HG03139 (cell line): ENCODE data around the gene ABHD8.
A peak's percentile ranks its signal among the peaks of the same experiment; 100 is the strongest.

ENCODE experiments used
- ATAC-seq: cut with Tn5 transposase; IDR thresholded peaks from one replicate; pipeline ENCODE4 v1.9.1; 2021; ENCODE audit not compliant: unreplicated experiment

The ABHD8 gene

GRCh38 chr19:17266975-17267788 is 36.0 kb downstream of the ABHD8 start, which contains the start of gene BABAM1:
TSS of gene BABAM1 (plus strand) at chr19:17267443. CDS start at chr19:17268807, 1,364 bp downstream.
- ATAC-seq = peak; percentile 89

GRCh38 chr19:17266589-17266974 is 36.6 kb downstream of the ABHD8 start:
- ATAC-seq = peak; percentile 10

GRCh38 chr19:17266026-17266425 is 37.2 kb downstream of the ABHD8 start:
- ATAC-seq = no peak

GRCh38 chr19:17264641-17264979 is 38.6 kb downstream of the ABHD8 start, which contains the start of gene USHBP1:
TSS of gene USHBP1 (minus strand) at chr19:17264745. CDS start at chr19:17264299, 446 bp downstream.
- ATAC-seq = no peak

GRCh38 chr19:17263712-17264640 is 39.2 kb downstream of the ABHD8 start:
- no peak for ATAC-seq

GRCh38 chr19:17262557-17262956 is 40.7 kb downstream of the ABHD8 start:
- no peak for ATAC-seq

GRCh38 chr19:17260842-17261325 is 42.3 kb downstream of the ABHD8 start:
- peak; percentile 65 for ATAC-seq

- no peak for ATAC-seq
These were observed 43.3 kb downstream of the ABHD8 start for GRCh38 chr19:17259934-17260333.

- no peak for ATAC-seq
These were observed 44.0 kb downstream of the ABHD8 start for GRCh38 chr19:17259118-17259780.

GRCh38 chr19:17256130-17256529 is 47.1 kb downstream of the ABHD8 start:
- no peak for ATAC-seq

GRCh38 chr19:17255150-17255621 is 48.0 kb downstream of the ABHD8 start:
- ATAC-seq = no peak

GRCh38 chr19:17254636-17255035 is 48.6 kb downstream of the ABHD8 start:
- ATAC-seq = no peak

- ATAC-seq = no peak
These were observed 53.2 kb downstream of the ABHD8 start for GRCh38 chr19:17249887-17250548.

- no peak for ATAC-seq
These were observed 55.0 kb downstream of the ABHD8 start for GRCh38 chr19:17248011-17248776.

- no peak for ATAC-seq
These were observed 56.4 kb downstream of the ABHD8 start for GRCh38 chr19:17246681-17247425.

GRCh38 chr19:17245535-17245984 is 57.7 kb downstream of the ABHD8 start, which contains the start of gene NR2F6:
TSS of gene NR2F6 (minus strand) at chr19:17245919. CDS start at chr19:17245220, 699 bp downstream.
- no peak for ATAC-seq

GRCh38 chr19:17244618-17245534 is 58.3 kb downstream of the ABHD8 start:
- no peak for ATAC-seq
